GM12873 (cell line): Measurements from ENCODE around the gene STK24.

Experiments used
- CTCF ChIP-seq: IDR thresholded peaks from 2 replicates; pipeline ENCODE4 v1.5.1; 2012; ENCODE audit warnings: low read depth, mild to moderate bottlenecking, moderate library complexity, low read length, control low read depth; ENCODE audit not compliant: insufficient read depth; ENCODE audit errors: missing control alignments

The STK24 gene

GRCh38 chr13:98446234-98446621 lies 130.7 kb downstream of the STK24 start:
- no peak for TF ChIP-seq CTCF

GRCh38 chr13:98445340-98446233 lies 131.3 kb downstream of the STK24 start:
- TF ChIP-seq CTCF: peak; percentile 100

GRCh38 chr13:98444381-98444780 lies 132.5 kb downstream of the STK24 start:
- TF ChIP-seq CTCF: no peak

GRCh38 chr13:98443800-98444325 lies 133.0 kb downstream of the STK24 start:
- TF ChIP-seq CTCF: no peak

- no peak for TF ChIP-seq CTCF
Measured at GRCh38 chr13:98443329-98443728, 133.6 kb downstream of the STK24 start.

GRCh38 chr13:98442391-98443230 lies 134.3 kb downstream of the STK24 start:
- TF ChIP-seq CTCF: no peak
